Hematopoietic multipotent progenitor cell treated with erythropoietin and hydrocortisone succinate and interleukin-3 and kit ligand, for 6 days (in vitro differentiated cells): ENCODE results near the gene TMPRSS11E.
"Not testable (repeated sequence)": the region's sequence is repeated elsewhere in the genome, so short reads cannot be mapped to it uniquely, and the experiment has no call there.

Source experiments
- DNase-seq: peaks from one replicate; pipeline ENCODE4 v3.0.0-alpha.2; 2015

TMPRSS11E gene

GRCh38 chr4:68447201-68447600 lies at the start of gene TMPRSS11E:
TMPRSS11E (plus strand) TSS chr4:68447463; CDS start chr4:68447513, 50 bp downstream.
- DNase-seq = no peak

GRCh38 chr4:68399306-68399705 lies 48.0 kb upstream of the TMPRSS11E start:
- no peak for DNase-seq

- no peak for DNase-seq
These were observed 46.0 kb upstream of the TMPRSS11E start for GRCh38 chr4:68401231-68401630.

- DNase-seq = no peak
These were observed 43.1 kb upstream of the TMPRSS11E start for GRCh38 chr4:68404153-68404552.

- DNase-seq = not testable (repeated sequence)
These were observed 41.4 kb upstream of the TMPRSS11E start for GRCh38 chr4:68405718-68406478.

GRCh38 chr4:68406479-68406859 lies 40.8 kb upstream of the TMPRSS11E start:
- DNase-seq = no peak

- DNase-seq = not testable (repeated sequence)
These were observed 40.0 kb upstream of the TMPRSS11E start for GRCh38 chr4:68407015-68407867.

- DNase-seq = no peak
These were observed 39.4 kb upstream of the TMPRSS11E start for GRCh38 chr4:68407868-68408190.

GRCh38 chr4:68410149-68410548 lies 37.1 kb upstream of the TMPRSS11E start:
- no peak for DNase-seq

- no peak for DNase-seq
These were observed 36.6 kb upstream of the TMPRSS11E start for GRCh38 chr4:68410643-68411042.

- not testable (repeated sequence) for DNase-seq
These were observed 35.2 kb upstream of the TMPRSS11E start for GRCh38 chr4:68412031-68412430.

- DNase-seq = no peak
These were observed 30.7 kb upstream of the TMPRSS11E start for GRCh38 chr4:68416591-68416990.

- DNase-seq = no peak
These were observed 20.7 kb upstream of the TMPRSS11E start for GRCh38 chr4:68426516-68426915.

- DNase-seq = no peak
These were observed 16.9 kb upstream of the TMPRSS11E start for GRCh38 chr4:68430337-68430736.

- no peak for DNase-seq
These were observed 14.9 kb upstream of the TMPRSS11E start for GRCh38 chr4:68432320-68432719.

- DNase-seq = no peak
These were observed 13.7 kb upstream of the TMPRSS11E start for GRCh38 chr4:68433582-68433981.

GRCh38 chr4:68434277-68434676 lies 13.0 kb upstream of the TMPRSS11E start:
- no peak for DNase-seq

GRCh38 chr4:68434836-68435235 lies 12.4 kb upstream of the TMPRSS11E start:
- peak; percentile 2 for DNase-seq

- no peak for DNase-seq
These were observed 2.2 kb upstream of the TMPRSS11E start for GRCh38 chr4:68445111-68445510.

- no peak for DNase-seq
These were observed 4.3 kb downstream of the TMPRSS11E start for GRCh38 chr4:68451246-68452211.

GRCh38 chr4:68460085-68460484 lies 12.8 kb downstream of the TMPRSS11E start:
- DNase-seq = no peak

GRCh38 chr4:68461790-68462189 lies 14.5 kb downstream of the TMPRSS11E start:
- no peak for DNase-seq

GRCh38 chr4:68462691-68463090 lies 15.4 kb downstream of the TMPRSS11E start:
- no peak for DNase-seq
